Stimulated activated CD8-positive, alpha-beta memory T cell treated with anti-CD3 and anti-CD28 coated beads, Interleukin-15, amount 100 ng/mL, for 24 hours (primary cell): ENCODE results near the gene MIPOL1.
"Not testable (repeated sequence)": the region's sequence is repeated elsewhere in the genome, so short reads cannot be mapped to it uniquely, and the experiment has no call there.

ENCODE experiments used
- DNase-seq: peaks from one replicate; pipeline ENCODE4 v3.0.0-alpha.2; 2020; ENCODE audit warnings: low read depth

The MIPOL1 gene

GRCh38 chr14:37462426-37462825 is 264.7 kb downstream of the MIPOL1 start:
- DNase-seq: not testable (repeated sequence)

GRCh38 chr14:37464192-37464858 is 266.6 kb downstream of the MIPOL1 start:
- no peak for DNase-seq

GRCh38 chr14:37466003-37466622 is 268.4 kb downstream of the MIPOL1 start:
- DNase-seq: no peak

GRCh38 chr14:37466623-37467088 is 268.9 kb downstream of the MIPOL1 start:
- no peak for DNase-seq

GRCh38 chr14:37469650-37470049 is 271.9 kb downstream of the MIPOL1 start:
- no peak for DNase-seq

GRCh38 chr14:37470251-37470650 is 272.5 kb downstream of the MIPOL1 start:
- DNase-seq: no peak

- DNase-seq: no peak
These were observed 275.2 kb downstream of the MIPOL1 start for GRCh38 chr14:37472906-37473305.

GRCh38 chr14:37474191-37474590 is 276.5 kb downstream of the MIPOL1 start:
- no peak for DNase-seq

GRCh38 chr14:37480446-37481290 is 282.9 kb downstream of the MIPOL1 start:
- DNase-seq: no peak

- no peak for DNase-seq
These were observed 284.7 kb downstream of the MIPOL1 start for GRCh38 chr14:37482428-37482827.

- DNase-seq: no peak
These were observed 285.9 kb downstream of the MIPOL1 start for GRCh38 chr14:37483672-37484071.

GRCh38 chr14:37490607-37491006 is 292.9 kb downstream of the MIPOL1 start:
- no peak for DNase-seq

GRCh38 chr14:37491076-37491475 is 293.3 kb downstream of the MIPOL1 start:
- DNase-seq: no peak

- DNase-seq: no peak
These were observed 295.9 kb downstream of the MIPOL1 start for GRCh38 chr14:37493606-37494005.

GRCh38 chr14:37497422-37497821 is 299.7 kb downstream of the MIPOL1 start:
- DNase-seq: no peak

- no peak for DNase-seq
These were observed 304.1 kb downstream of the MIPOL1 start for GRCh38 chr14:37501877-37502276.

GRCh38 chr14:37508503-37508902 is 310.8 kb downstream of the MIPOL1 start:
- no peak for DNase-seq

GRCh38 chr14:37512173-37512572 is 314.4 kb downstream of the MIPOL1 start:
- DNase-seq: no peak

GRCh38 chr14:37515771-37516170 is 318.0 kb downstream of the MIPOL1 start:
- DNase-seq: no peak

GRCh38 chr14:37526994-37527393 is 329.3 kb downstream of the MIPOL1 start:
- no peak for DNase-seq

- DNase-seq: no peak
These were observed 342.3 kb downstream of the MIPOL1 start for GRCh38 chr14:37539992-37540391.

GRCh38 chr14:37544407-37544806 is 346.7 kb downstream of the MIPOL1 start:
- no peak for DNase-seq

GRCh38 chr14:37545174-37545573 is 347.4 kb downstream of the MIPOL1 start:
- no peak for DNase-seq
